GM20000 (cell line): ENCODE measurements around the gene NFKBIE.

ENCODE experiments used
- DNase-seq: peaks from one replicate; pipeline ENCODE4 v3.0.0; 2012; ENCODE audit warnings: low spot score
- TF ChIP-seq, protein P1 (sequence below): IDR thresholded peaks from 2 replicates; pipeline ENCODE4 v1.5.1; 2012; ENCODE audit warnings: mild to moderate bottlenecking, control low read depth; ENCODE audit errors: extremely low read depth, missing control alignments

The NFKBIE gene

DNA sequence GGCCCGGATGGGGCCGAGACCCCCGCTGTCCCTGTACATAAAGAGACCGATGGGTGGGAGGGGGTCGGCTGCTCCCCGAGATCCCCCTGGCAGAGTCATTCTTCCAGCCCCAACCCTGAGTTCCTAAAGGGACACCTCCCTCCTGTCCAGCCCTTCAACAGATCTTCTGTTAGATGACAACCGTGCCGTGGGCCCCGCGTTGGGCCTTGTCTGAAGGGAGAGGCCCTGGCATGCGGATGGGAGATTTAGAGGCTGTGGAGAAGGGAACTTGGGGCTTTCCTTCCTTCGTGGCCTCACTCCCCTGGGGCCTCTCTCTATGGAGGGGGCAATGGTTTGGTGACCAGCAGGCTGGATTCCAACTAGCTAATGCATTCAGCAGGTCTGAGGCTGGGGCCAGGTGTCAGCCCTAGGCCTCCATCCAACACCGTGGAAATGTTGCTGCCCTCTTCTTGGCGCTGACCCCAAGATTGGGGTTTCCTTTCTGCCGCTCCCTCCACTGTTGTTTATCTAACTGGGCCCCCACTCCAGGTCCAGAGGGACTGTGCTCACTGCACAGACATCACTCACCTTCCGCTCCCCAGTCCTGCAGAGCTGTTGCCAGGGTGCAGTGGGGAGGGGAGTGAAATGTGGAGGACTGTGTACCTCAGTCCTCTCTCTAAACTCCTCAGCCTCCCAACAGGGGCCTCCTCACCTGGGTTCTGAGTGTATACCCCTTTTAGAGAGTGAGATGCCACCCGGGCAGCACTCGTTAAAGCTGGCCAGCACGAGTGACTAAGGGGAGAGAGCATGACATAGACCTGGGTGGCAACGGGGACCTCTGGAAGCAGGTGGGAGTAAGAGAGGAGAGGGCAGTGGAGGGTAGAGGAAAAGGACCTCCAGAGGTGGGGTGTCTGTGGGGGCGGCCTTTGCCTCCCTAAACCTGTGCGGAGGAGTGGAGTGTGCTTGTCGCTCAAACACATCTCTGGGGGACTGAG, 11.6 kb upstream of the NFKBIE start:
- TF ChIP-seq, protein P1, sequence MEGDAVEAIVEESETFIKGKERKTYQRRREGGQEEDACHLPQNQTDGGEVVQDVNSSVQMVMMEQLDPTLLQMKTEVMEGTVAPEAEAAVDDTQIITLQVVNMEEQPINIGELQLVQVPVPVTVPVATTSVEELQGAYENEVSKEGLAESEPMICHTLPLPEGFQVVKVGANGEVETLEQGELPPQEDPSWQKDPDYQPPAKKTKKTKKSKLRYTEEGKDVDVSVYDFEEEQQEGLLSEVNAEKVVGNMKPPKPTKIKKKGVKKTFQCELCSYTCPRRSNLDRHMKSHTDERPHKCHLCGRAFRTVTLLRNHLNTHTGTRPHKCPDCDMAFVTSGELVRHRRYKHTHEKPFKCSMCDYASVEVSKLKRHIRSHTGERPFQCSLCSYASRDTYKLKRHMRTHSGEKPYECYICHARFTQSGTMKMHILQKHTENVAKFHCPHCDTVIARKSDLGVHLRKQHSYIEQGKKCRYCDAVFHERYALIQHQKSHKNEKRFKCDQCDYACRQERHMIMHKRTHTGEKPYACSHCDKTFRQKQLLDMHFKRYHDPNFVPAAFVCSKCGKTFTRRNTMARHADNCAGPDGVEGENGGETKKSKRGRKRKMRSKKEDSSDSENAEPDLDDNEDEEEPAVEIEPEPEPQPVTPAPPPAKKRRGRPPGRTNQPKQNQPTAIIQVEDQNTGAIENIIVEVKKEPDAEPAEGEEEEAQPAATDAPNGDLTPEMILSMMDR, result no peak
- DNase-seq, result no peak

DNA sequence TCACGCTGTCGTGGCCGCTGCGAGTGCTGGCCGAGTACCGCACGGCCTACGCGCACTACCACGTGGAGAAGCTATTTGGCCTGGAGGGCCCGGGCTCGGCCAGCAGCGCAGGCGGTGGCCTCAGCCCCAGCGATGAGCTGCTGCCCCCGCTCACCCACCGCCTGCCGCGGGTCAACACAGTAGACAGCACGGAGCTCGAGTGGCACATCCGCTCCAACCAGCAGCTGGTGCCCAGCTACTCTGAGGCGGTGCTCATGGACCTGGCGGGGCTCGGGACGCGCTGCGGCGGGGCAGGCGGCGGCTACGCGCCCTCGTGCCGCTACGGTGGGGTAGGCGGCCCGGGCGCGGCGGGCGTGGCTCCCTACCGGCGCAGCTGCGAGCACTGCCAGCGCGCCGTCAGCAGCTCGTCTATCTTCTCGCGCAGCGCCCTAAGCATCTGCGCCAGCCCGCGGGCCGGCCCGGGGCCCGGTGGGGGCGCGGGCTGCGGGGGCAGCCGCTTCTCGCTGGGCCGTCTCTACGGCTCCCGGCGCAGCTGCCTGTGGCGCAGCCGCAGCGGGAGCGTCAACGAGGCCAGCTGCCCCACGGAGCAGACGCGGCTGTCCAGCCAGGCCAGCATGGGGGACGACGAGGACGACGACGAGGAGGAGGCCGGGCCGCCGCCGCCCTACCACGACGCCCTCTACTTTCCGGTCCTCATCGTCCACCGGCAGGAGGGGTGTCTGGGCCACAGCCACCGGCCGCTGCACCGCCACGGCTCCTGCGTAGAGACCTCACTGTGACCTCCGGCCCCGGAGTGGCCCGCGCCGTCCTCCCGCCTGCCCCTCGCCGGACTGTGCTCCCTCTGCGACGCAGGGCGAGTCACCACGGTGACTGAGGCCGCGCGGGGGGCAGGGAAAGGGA, 10.6 kb upstream of the NFKBIE start:
- TF ChIP-seq, protein P1, result no peak
- no peak for DNase-seq

DNA sequence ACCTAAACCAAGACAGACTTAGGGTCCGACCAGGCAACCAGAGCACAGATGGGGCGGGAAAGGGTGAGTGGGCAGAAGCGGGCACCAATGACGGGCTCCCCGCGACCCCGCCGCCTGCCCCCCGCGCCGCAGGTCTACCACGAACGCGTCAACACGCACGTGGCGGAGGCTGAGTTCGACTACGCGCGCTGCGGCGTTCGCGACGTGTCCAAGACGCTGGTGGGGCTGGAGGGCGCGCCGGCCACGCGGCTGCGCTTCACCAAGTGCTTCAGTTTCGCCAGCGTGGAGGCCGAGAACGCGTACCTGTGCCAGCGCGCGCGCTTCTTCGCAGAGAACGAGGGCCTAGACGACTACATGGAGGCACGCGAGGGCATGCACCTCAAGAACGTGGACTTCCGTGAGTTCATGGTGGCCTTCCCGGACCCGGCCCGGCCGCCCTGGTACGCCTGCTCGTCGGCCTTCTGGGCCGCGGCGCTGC, 10.0 kb upstream of the NFKBIE start:
- TF ChIP-seq, protein P1, result no peak
- DNase-seq, result no peak

DNA sequence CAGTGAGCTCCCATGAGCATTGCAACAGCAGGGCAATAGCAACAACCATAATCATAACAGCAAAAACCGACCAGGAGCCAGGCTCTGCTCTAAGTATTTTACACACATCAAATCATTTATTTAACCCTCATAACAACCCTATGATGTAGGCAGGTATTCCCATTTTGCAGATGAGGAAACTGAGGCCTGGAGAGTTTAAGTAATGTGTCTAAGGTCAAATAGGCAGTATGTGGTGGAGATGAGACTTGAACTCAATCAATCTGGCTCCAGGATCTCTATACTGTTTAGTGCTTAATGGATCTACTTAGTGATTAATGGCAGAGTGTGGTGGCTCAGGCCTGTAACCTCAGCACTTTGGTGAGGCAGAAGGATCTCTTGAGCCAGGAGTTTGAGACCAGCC, 8.3 kb upstream of the NFKBIE start:
- DNase-seq, result no peak
- TF ChIP-seq, protein P1, result no peak

DNA sequence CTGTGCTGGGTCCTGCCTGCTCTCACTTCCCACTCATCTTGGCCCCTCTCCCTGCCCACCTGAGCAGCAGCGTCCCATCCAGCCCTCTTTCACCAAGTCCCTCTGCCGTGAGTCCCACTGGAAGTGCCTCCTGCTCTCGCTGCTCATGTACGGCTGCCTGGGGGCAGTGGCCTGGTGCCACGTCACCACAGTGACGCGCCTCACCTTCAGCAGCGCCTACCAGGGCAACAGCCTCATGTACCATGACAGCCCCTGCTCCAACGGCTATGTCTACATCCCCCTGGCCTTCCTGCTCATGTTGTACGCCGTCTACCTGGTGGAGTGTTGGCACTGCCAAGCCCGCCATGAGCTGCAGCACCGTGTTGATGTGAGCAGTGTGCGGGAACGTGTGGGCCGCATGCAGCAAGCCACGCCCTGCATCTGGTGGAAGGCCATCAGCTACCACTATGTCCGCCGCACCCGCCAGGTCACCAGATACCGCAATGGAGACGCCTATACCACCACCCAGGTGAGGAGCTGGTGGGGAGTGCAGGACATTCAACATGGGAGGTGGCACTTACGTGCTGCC, 7.7 kb upstream of the NFKBIE start:
- TF ChIP-seq, protein P1, result no peak

DNA sequence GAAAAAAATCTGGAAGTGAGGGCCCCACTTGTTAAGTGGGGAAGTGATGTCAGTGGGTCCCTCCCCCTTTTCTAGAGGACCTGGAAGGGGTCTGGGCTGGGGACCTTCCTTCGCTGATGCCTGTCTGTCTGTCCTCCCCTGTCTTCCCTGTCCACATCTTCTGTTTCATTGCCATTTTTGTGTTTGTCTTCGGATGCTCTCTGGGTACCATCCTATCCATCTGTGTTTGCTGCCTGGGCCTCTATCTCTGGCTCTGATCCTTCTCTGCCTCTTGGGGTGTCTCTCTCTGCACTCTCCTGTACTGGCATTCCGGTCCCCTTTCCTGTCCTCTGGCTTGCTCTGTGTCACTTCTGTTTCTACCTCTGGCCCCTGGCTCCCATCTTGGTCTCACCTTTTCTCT, 7.2 kb upstream of the NFKBIE start:
- no peak for DNase-seq
- TF ChIP-seq, protein P1, result no peak

More for the DNA sequence above, 7.7 kb upstream of the NFKBIE start:
- DNase-seq, result no peak
